GM18858 (cell line): ENCODE measurements around the gene CHRNE.

ENCODE experiments used
- ATAC-seq: cut with Tn5 transposase; IDR thresholded peaks from one replicate; pipeline ENCODE4 v1.9.1; 2021; ENCODE audit not compliant: unreplicated experiment

Gene CHRNE

GRCh38 chr17:4903051-4903818, at the start of gene CHRNE:
CHRNE (minus strand) TSS chr17:4903098; CDS start chr17:4903063, 35 bp downstream.
- no peak for ATAC-seq

GRCh38 chr17:4951486-4951885, 48.6 kb upstream of the CHRNE start:
- ATAC-seq, result no peak

GRCh38 chr17:4950746-4951204, 47.9 kb upstream of the CHRNE start, which contains the start of gene ENO3:
ENO3 (plus strand) TSS chr17:4951119; CDS start chr17:4951830, 711 bp downstream.
- no peak for ATAC-seq

GRCh38 chr17:4950075-4950745, 47.3 kb upstream of the CHRNE start:
- no peak for ATAC-seq

DNA sequence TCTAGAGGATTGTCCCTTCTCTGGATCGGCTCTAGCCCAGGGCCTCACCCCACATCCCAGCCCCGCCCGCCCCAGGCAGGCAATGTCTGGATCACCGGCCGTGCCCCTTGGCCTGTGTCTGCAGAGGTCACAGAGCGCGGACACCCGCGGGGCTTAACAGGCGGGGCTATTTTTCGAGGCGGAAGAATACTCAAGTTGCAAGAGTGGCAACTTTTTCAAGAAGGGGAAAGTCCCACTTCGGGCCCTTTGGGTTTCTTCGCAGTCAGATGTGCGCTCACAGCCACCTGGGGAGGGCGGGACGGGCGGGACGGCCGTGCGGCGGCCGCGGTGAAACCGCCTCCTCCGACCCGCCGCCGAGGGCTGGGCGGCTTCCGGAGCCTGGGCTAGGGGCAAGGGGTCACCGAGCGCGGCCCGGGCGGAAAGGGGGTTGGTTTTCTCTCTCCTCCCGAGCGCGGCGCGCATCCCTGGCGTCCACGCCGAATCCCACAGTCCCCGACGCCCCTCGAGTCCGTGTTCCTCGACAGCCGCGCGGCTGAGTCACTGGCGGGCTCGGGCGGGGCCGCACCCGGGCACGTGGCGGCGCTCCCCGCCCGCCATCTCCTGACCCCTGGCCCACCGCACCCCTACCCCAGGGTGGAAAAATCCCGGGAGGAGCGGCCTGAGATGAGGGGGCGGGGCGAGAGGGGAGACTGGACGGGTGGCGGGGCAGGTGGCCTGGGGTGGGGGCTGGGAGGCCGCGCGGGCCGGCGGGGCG, 46.6 kb upstream of the CHRNE start:
- no peak for ATAC-seq

DNA sequence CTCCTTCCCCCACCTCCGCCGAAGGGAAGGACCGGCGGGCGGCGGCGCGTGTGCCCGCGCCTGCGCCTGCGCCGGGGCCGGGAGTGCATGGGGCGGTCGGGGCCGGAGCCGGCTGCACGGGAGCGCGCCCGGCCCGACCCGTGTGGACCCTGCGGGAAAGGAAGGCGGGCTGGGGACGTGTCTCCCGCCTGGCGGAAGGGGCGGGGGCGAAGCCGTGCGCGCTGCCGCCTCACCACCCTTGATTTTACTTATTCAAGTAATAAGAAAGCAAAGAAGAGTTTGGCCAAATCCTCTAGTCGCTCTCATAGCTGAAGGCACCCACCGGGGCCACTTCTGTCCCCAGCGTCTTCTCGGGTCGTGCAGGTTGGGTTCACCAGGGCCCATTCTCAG, 46.0 kb upstream of the CHRNE start:
- no peak for ATAC-seq

DNA sequence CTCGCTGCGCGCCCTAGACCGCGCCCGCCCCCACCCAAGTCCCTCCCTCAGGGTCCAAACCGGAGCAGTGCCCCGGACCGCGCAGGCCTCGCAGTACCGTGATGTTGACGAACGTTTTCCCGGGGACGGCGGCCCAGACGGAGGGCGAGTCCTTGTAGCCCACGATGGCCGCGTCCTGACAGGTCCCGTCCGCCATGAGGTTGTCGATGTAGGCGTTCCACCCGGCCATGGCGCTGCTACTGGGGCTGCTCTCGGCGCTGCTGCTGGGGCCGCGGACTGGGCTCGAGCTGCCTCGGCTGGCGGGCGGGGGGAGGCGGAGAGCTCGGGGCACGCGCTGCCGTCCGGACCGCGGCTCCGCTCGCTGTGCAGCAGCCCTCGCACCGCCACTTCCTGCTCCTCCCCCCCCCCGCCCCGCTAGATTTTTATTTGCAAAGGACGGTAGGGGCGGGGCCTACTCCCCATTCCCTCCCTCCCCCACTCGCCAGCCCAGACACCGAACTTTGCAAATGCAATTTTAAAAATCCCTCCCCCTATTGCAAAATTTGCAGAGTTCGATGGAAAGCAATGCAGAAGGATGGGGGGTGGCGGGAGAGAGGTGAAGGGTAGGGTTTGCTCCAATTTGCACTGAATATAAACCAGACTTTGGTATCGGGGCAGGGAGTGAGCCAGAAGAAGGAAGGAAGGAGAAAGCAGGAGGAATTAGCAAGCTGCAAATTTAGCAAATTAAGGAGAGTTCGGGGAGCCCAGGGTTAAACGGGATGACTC, 45.5 kb upstream of the CHRNE start, which contains the start of gene PFN1:
Gene PFN1 (minus strand): TSS at position 365 of the 765 bp plus-strand sequence. CDS start 136 bp downstream, at position 229.
- ATAC-seq, result no peak

GRCh38 chr17:4947411-4948165, 44.7 kb upstream of the CHRNE start:
- no peak for ATAC-seq

DNA sequence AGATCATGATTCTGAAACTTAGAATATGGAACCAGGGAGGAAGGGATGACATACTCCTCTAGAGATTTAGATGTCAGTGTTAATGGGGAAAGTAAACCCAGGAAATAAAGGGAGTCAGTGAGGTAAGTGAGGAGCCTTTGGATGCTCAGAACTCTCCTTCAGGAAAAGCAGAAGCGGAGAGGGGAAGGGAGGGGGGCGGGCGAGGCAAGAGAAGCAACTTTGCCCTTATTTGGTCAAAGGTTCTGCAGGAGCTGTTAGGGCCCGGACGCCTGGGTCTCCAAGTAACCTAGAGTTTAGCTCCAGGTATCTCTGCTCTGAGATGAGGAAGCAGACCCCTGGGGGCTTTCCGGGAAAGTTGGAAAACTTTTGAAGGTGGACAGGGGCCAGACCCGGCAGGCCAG, 44.1 kb upstream of the CHRNE start:
- ATAC-seq, result no peak

DNA sequence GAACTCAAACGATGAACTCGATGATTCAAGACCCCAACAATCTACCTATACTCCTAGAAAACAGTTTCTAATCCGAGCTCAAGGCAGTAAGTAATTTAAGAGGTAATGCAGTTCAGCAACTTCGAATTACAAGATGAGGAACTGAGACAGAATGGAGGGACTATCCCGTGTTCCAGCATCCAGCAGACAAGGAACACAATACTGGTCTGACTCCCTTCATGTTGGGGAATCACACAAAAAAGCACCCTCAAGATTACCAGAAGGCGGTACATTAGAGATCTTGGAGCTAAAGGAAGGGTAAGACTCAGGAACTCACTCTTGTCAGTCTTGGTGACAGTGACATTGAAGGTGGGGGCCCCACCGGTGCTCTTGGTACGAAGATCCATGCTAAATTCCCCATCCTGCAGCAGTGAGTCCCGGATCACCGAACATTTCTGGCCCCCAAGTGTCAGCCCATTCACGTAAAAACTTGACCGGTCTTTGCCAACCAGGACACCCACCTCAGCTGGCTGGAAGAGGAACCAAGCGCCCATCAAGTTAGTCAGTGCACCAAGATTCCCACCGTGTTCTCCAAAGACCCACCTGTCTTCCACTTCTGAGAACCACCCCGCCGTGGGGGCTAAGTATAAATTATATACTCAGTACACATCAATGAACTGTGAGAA, 43.5 kb upstream of the CHRNE start:
- no peak for ATAC-seq

- no peak for ATAC-seq
These were observed 43.0 kb upstream of the CHRNE start for GRCh38 chr17:4945944-4946280.

DNA sequence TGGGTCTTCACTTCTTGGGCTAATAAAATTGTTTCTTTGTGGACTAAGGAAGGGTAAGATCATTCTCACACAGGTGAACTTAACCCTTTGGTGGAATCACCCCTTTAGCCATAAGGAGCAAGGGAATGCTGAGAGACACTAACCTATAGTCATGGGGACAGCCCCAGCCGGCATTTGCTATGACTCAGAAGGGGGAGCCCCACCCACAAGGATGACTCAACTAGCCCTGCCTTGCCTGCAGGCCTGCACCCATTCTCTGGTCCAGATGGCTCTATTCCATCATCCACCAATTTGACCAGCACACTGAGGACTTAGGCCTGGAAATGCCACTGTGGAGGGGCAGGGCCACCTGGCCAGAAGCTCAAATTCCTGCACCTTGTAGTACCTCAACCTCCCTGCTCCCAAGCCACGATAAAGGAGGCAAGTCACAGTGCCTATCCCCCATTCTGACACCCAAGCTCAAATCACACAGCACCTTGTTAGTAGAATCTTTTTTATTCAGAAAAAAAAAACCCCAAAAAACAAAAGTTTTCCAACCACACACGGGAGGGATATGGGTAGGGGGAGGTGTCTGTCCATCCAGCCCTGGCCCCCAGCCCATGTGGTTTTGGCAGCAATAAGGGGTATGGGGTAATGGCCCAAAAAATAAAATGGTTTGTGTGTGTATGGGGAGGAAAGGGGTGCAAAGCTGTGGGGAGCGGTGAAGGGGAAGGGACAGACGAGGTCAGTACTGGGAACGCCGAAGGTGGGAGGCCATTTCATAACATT, 42.5 kb upstream of the CHRNE start:
- ATAC-seq, result no peak

GRCh38 chr17:4944554-4945175, 41.8 kb upstream of the CHRNE start:
- no peak for ATAC-seq

DNA sequence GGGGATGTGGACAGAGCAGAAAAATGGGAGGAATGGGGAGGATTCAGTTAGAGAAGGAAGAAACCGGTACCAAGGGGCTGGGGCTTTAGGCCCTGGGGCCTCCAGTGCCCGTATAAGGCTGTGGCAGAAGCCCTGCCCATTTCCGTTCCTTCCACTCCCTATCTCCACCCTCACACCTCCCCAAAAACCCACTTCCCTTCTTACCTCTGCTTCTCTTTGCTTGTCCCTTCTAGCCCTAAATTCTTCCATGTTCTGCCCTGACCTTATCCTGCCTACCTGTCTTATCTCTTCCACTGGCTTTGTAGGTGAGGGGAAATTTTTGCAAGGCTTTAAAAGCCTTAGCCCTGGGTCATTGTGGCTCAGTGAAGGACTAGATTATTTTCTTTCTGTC, 41.3 kb upstream of the CHRNE start:
- no peak for ATAC-seq

GRCh38 chr17:4942760-4943508, 40.0 kb upstream of the CHRNE start:
- no peak for ATAC-seq

GRCh38 chr17:4941319-4941610, 38.4 kb upstream of the CHRNE start:
- no peak for ATAC-seq

- ATAC-seq, result no peak
These were observed 37.8 kb upstream of the CHRNE start for GRCh38 chr17:4940555-4941318.
